Hepatocyte (in vitro differentiated cells): ENCODE data around the gene LIPE. TPM values are rescaled to one million over a fixed set of nuclear protein-coding genes. Genes with fewer than 3 reads are reported as not detected.

ENCODE experiments used
- DNase-seq: peaks from one replicate; pipeline ENCODE4 v3.0.0-alpha.2; 2016; ENCODE audit warnings: low spot score
- H2AFZ ChIP-seq: fragments of 200-600 bp; sonication (generic); 2 replicates; pipeline ENCODE4 v1.6.0; 2016; ENCODE audit warnings: antibody characterized with exemption, mild to moderate bottlenecking
- H3K27ac ChIP-seq: fragments of 200-600 bp; sonication (generic); 2 replicates; pipeline ENCODE4 v1.5.1; 2016; ENCODE audit warnings: mild to moderate bottlenecking
- H3K27me3 ChIP-seq: fragments of 200-600 bp; sonication (generic); 2 replicates; pipeline ENCODE4 v1.6.1; 2016
- H3K36me3 ChIP-seq: fragments of 200-600 bp; sonication (generic); replicated peaks from 2 replicates; pipeline ENCODE4 v1.5.1; 2016; ENCODE audit warnings: low read depth; ENCODE audit not compliant: insufficient read depth
- H3K4me1 ChIP-seq: fragments of 200-600 bp; sonication (generic); 2 replicates; pipeline ENCODE4 v1.5.1; 2016; ENCODE audit warnings: mild to moderate bottlenecking, moderate library complexity; ENCODE audit not compliant: insufficient read depth
- H3K4me2 ChIP-seq: fragments of 200-600 bp; sonication (generic); 2 replicates; pipeline ENCODE4 v1.6.0; 2016
- H3K4me3 ChIP-seq: fragments of 200-600 bp; sonication (generic); 2 replicates; pipeline ENCODE4 v1.5.1; 2016; ENCODE audit warnings: mild to moderate bottlenecking
- H3K79me2 ChIP-seq: fragments of 200-600 bp; sonication (generic); 2 replicates; pipeline ENCODE4 v1.6.0; 2017; ENCODE audit warnings: mild to moderate bottlenecking
- H3K9me2 ChIP-seq: fragments of 200-600 bp; sonication (generic); replicated peaks from 2 replicates; pipeline ENCODE4 v1.6.0; 2017; ENCODE audit warnings: mild to moderate bottlenecking; ENCODE audit not compliant: insufficient read depth
- H3K9me3 ChIP-seq: fragments of 200-600 bp; sonication (generic); 2 replicates; pipeline ENCODE4 v1.5.1; 2016; ENCODE audit warnings: low read depth, mild to moderate bottlenecking
- H4K20me1 ChIP-seq: fragments of 200-600 bp; sonication (generic); 2 replicates; pipeline ENCODE4 v1.6.0; 2016; ENCODE audit warnings: mild to moderate bottlenecking; ENCODE audit not compliant: insufficient read depth, poor library complexity, severe bottlenecking
- CTCF ChIP-seq: fragments of 200-600 bp; sonication (generic); IDR thresholded peaks from 2 replicates; pipeline ENCODE4 v1.5.1; 2016; ENCODE audit warnings: antibody characterized with exemption, mild to moderate bottlenecking; ENCODE audit not compliant: poor library complexity
- EZH2 ChIP-seq: fragments of 200-600 bp; sonication (generic); IDR thresholded peaks from 2 replicates; pipeline ENCODE4 v1.6.1; 2016; ENCODE audit warnings: antibody characterized with exemption, mild to moderate bottlenecking, borderline replicate concordance
- EZH2phosphoT487 ChIP-seq: fragments of 200-600 bp; sonication (generic); IDR thresholded peaks from one replicate; pipeline ENCODE4 v1.6.1; 2018; ENCODE audit warnings: antibody characterized with exemption, mild to moderate bottlenecking, low read depth, moderate library complexity; ENCODE audit not compliant: unreplicated experiment, severe bottlenecking
- WGBS: methylation state at CpG from one replicate; pipeline ENCODE4 v1.1.6; 2016; ENCODE audit warnings: low lambda C conversion rate; ENCODE audit errors: missing lambda C conversion rate; 5-methylcytosine and 5-hydroxymethylcytosine counted together
- polyA plus RNA-seq: library from polyadenylated mRNA; unstranded; fragments of >200 nt; fragmentation: Nextera tagmentation; extraction: Ambion mirVana; gene quantifications from 2 replicates; pipeline ENCODE4 v1.2.1, GENCODE V29; 2016
- total RNA-seq: library from RNA; depleted of rRNA; stranded (reverse); fragments of >200 nt; gene quantifications from 2 replicates; pipeline ENCODE4 v1.2.3, GENCODE V29; 2014

The LIPE gene
- total and polyA plus RNA-seq, 2 experiments from 2014 or later: 6.4 to 7.1 TPM

DNA sequence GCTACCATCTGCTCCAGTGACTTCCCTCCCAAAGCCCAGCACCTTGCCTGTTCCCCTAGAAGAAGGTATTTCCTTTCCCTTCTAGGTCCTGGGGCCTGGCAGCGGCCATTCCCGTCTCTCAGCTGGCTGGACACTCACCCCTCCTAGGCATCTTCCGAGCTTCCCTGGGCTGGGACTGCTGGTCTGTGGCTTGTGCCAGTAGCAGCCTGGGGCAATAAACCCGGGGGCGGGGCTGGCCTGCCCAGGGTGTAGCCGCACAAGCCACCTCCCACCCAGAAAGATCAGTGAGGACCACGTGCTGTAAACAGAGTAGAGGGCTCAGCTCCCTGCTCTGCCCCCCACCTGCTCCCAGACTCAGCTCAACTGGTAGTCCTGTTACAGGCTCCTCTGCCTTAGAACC, 15.0 kb downstream of the LIPE start:
- no peaks in the 10 kb centered on the region for H3K4me1 ChIP-seq
- no peaks in the 10 kb centered on the region for H3K79me2 ChIP-seq
- no peaks in the 10 kb centered on the region for H4K20me1 ChIP-seq
- no peak overlapping the region for H3K27ac ChIP-seq
- no peaks in the 10 kb centered on the region for H3K36me3 ChIP-seq
- DNase-seq: peak; percentile 38
- no peaks in the 10 kb centered on the region for H3K9me2 ChIP-seq
- no peaks in the 10 kb centered on the region for H3K9me3 ChIP-seq
- H3K4me3 ChIP-seq: no peak overlapping the region
- no peak overlapping the region for H3K4me2 ChIP-seq
- no peak overlapping the region for H2AFZ ChIP-seq
- H3K27me3 ChIP-seq: no peaks in the 10 kb centered on the region
- TF ChIP-seq EZH2phosphoT487 (no peak), EZH2 (no peak), CTCF (no peak)
- WGBS: 61% methylated on average over 7 of the region's 7 CpGs

- H3K9me2 ChIP-seq: no peaks in the 10 kb centered on the region
- 88% methylated on average over 8 of the region's 8 CpGs for WGBS
- TF ChIP-seq EZH2: no peak
- TF ChIP-seq CTCF: no peak
- no peak for TF ChIP-seq EZH2phosphoT487
- H3K4me1 ChIP-seq: no peaks in the 10 kb centered on the region
- no peak overlapping the region for H3K4me2 ChIP-seq
- no peak overlapping the region for H3K4me3 ChIP-seq
- no peaks in the 10 kb centered on the region for H3K9me3 ChIP-seq
- no peaks in the 10 kb centered on the region for H3K79me2 ChIP-seq
- no peaks in the 10 kb centered on the region for H4K20me1 ChIP-seq
- no peaks in the 10 kb centered on the region for H3K27me3 ChIP-seq
- H2AFZ ChIP-seq: no peak overlapping the region
- H3K36me3 ChIP-seq: no peaks in the 10 kb centered on the region
- no peak for DNase-seq
- H3K27ac ChIP-seq: no peak overlapping the region
Measured at GRCh38 chr19:42411581-42412178, 15.5 kb downstream of the LIPE start.

GRCh38 chr19:42410371-42410770, 16.8 kb downstream of the LIPE start:
- H3K4me2 ChIP-seq: no peak overlapping the region
- no peaks in the 10 kb centered on the region for H3K36me3 ChIP-seq
- H3K27ac ChIP-seq: no peak overlapping the region
- 95% methylated on average over 29 of the region's 30 CpGs for WGBS
- TF ChIP-seq CTCF: no peak
- TF ChIP-seq EZH2: no peak
- no peak for TF ChIP-seq EZH2phosphoT487
- H4K20me1 ChIP-seq: no peaks in the 10 kb centered on the region
- peak; percentile 4 for DNase-seq
- no peak overlapping the region for H2AFZ ChIP-seq
- H3K4me1 ChIP-seq: no peaks in the 10 kb centered on the region
- H3K27me3 ChIP-seq: no peaks in the 10 kb centered on the region
- H3K4me3 ChIP-seq: no peak overlapping the region
- H3K9me3 ChIP-seq: no peaks in the 10 kb centered on the region
- H3K9me2 ChIP-seq: no peaks in the 10 kb centered on the region
- H3K79me2 ChIP-seq: no peaks in the 10 kb centered on the region
